HEK293 (cell line): ENCODE results near the gene KRTAP12-3.
A peak's percentile ranks its signal among the peaks of the same experiment; 100 is the strongest.

Source experiments
- CTCF ChIA-PET: fragments of 350-600 bp; formaldehyde crosslinking; extraction: SDS; loops from one replicate; lab custom pipeline; 2021; ENCODE audit warnings: antibody characterized with exemption; lab: Yijun Ruan, JAX
- POLR2A ChIA-PET: fragments of 300-600 bp; formaldehyde crosslinking; extraction: SDS; loops from one replicate; lab custom pipeline; 2020; ENCODE audit warnings: antibody characterized with exemption, inconsistent platforms; lab: Yijun Ruan, JAX
- H3K27ac ChIP-seq: fragments of 200-500 bp; sonication (Bioruptor generic); 2 replicates; pipeline ENCODE4 v1.5.1; 2014; ENCODE audit warnings: low read depth, low read length, control low read depth, inconsistent platforms; ENCODE audit errors: extremely low read depth
- H3K36me3 ChIP-seq, 2 experiments: fragments of 200-500 bp in 1 of 2; sonication (Bioruptor generic) in 1 of 2; 1 replicate in 1 of 2; 2 replicates in 1 of 2; pipeline ENCODE4 v1.5.1; 2014 to 2017; ENCODE audit warnings: inconsistent platforms in 2 of 2, low read length in 2 of 2; ENCODE audit not compliant: control insufficient read depth in 2 of 2, insufficient read depth in 1 of 2
- H3K4me1 ChIP-seq: fragments of 200-500 bp; sonication (Bioruptor generic); 2 replicates; pipeline ENCODE4 v1.5.1; 2014; ENCODE audit warnings: mild to moderate bottlenecking, low read length, inconsistent platforms; ENCODE audit not compliant: control insufficient read depth, insufficient read depth
- H3K4me3 ChIP-seq: 2 replicates; pipeline ENCODE4 v1.5.1; 2011; ENCODE audit warnings: low read depth, mild to moderate bottlenecking, control low read depth, low read length, moderate library complexity
- H3K9me3 ChIP-seq: fragments of 200-500 bp; sonication (Bioruptor generic); 2 replicates; pipeline ENCODE4 v1.5.1; 2014; ENCODE audit warnings: low read depth, low read length, inconsistent platforms; ENCODE audit not compliant: control insufficient read depth, insufficient read depth
- BCL11B ChIP-seq: fragments of 450-650 bp; formaldehyde crosslinking; IDR thresholded peaks from 2 replicates; pipeline ENCODE4 v1.5.1; 2016; ENCODE audit warnings: low read depth, missing biosample characterization, missing genetic modification characterization
- FEZF1 ChIP-seq: fragments of 450-650 bp; formaldehyde crosslinking; IDR thresholded peaks from 2 replicates; pipeline ENCODE4 v1.5.1; 2016; ENCODE audit warnings: missing biosample characterization, missing genetic modification characterization
- KLF16 ChIP-seq: fragments of 450-650 bp; formaldehyde crosslinking; IDR thresholded peaks from 2 replicates; pipeline ENCODE4 v1.5.1; 2017; ENCODE audit warnings: missing biosample characterization, missing genetic modification characterization
- KLF9 ChIP-seq: fragments of 450-650 bp; formaldehyde crosslinking; IDR thresholded peaks from 2 replicates; pipeline ENCODE4 v1.5.1; 2016; ENCODE audit warnings: missing biosample characterization, missing genetic modification characterization, low read depth
- SALL2 ChIP-seq: fragments of 450-650 bp; formaldehyde crosslinking; IDR thresholded peaks from 2 replicates; pipeline ENCODE4 v1.5.0; 2017; ENCODE audit warnings: missing biosample characterization, mild to moderate bottlenecking, missing genetic modification characterization, borderline replicate concordance
- SETDB1 ChIP-seq: IDR thresholded peaks from one replicate; pipeline ENCODE4 v1.6.1; 2017; ENCODE audit warnings: mild to moderate bottlenecking, low read length, moderate library complexity, mixed read lengths; ENCODE audit not compliant: insufficient read length
- ZBTB44 ChIP-seq: fragments of 450-650 bp; IDR thresholded peaks from 2 replicates; pipeline ENCODE4 v1.5.1; 2018; ENCODE audit warnings: missing biosample characterization, mild to moderate bottlenecking, missing genetic modification characterization
- ZFP69B ChIP-seq: fragments of 450-650 bp; formaldehyde crosslinking; IDR thresholded peaks from 2 replicates; pipeline ENCODE4 v1.5.1; 2016; ENCODE audit warnings: missing biosample characterization, missing genetic modification characterization
- ZNF10 ChIP-seq: fragments of 450-650 bp; formaldehyde crosslinking; IDR thresholded peaks from 2 replicates; pipeline ENCODE4 v1.5.1; 2017; ENCODE audit warnings: missing biosample characterization, missing genetic modification characterization
- ZNF202 ChIP-seq: fragments of 450-650 bp; formaldehyde crosslinking; IDR thresholded peaks from 2 replicates; pipeline ENCODE4 v1.5.1; 2016; ENCODE audit warnings: missing biosample characterization, missing genetic modification characterization, borderline replicate concordance
- ZNF221 ChIP-seq: fragments of 450-650 bp; formaldehyde crosslinking; IDR thresholded peaks from 2 replicates; pipeline ENCODE4 v1.5.1; 2017; ENCODE audit warnings: missing biosample characterization, missing genetic modification characterization, borderline replicate concordance
- ZNF26 ChIP-seq: fragments of 450-650 bp; formaldehyde crosslinking; IDR thresholded peaks from 2 replicates; pipeline ENCODE4 v1.5.1; 2016; ENCODE audit warnings: missing biosample characterization, missing genetic modification characterization
- ZNF274 ChIP-seq, 2 experiments: fragments of 200-500 bp in 1 of 2; fragments of 450-650 bp in 1 of 2; sonication (Bioruptor generic) in 1 of 2; formaldehyde crosslinking in 1 of 2; IDR thresholded peaks; 2 replicates each; pipeline versions ENCODE4 v1.5.1 to v1.6.1; 2014 to 2016; ENCODE audit warnings: borderline replicate concordance in 1 of 2, inconsistent platforms in 1 of 2, low read length in 1 of 2, missing biosample characterization in 1 of 2, missing genetic modification characterization in 1 of 2
- ZNF350 ChIP-seq: fragments of 450-650 bp; formaldehyde crosslinking; IDR thresholded peaks from 2 replicates; pipeline ENCODE4 v1.5.0; 2017; ENCODE audit warnings: missing biosample characterization, mild to moderate bottlenecking, missing genetic modification characterization
- ZNF404 ChIP-seq: fragments of 450-650 bp; formaldehyde crosslinking; IDR thresholded peaks from 2 replicates; pipeline ENCODE4 v1.5.1; 2017; ENCODE audit warnings: missing biosample characterization, missing genetic modification characterization
- ZNF513 ChIP-seq: fragments of 450-650 bp; IDR thresholded peaks from 2 replicates; pipeline ENCODE4 v1.5.1; 2018; ENCODE audit warnings: missing biosample characterization, missing genetic modification characterization
- ZNF521 ChIP-seq: fragments of 450-650 bp; formaldehyde crosslinking; IDR thresholded peaks from 2 replicates; pipeline ENCODE4 v1.5.1; 2017; ENCODE audit warnings: missing biosample characterization, mild to moderate bottlenecking, missing genetic modification characterization
- ZNF658 ChIP-seq: fragments of 450-650 bp; formaldehyde crosslinking; IDR thresholded peaks from 2 replicates; pipeline ENCODE4; 2016; ENCODE audit warnings: missing biosample characterization, missing genetic modification characterization
- ZNF670 ChIP-seq: fragments of 450-650 bp; formaldehyde crosslinking; IDR thresholded peaks from 2 replicates; pipeline ENCODE4 v1.5.1; 2016; ENCODE audit warnings: missing biosample characterization, missing genetic modification characterization, low read depth
- ZNF768 ChIP-seq: fragments of 450-650 bp; formaldehyde crosslinking; IDR thresholded peaks from 2 replicates; pipeline ENCODE4 v1.5.1; 2018; ENCODE audit warnings: missing biosample characterization, mild to moderate bottlenecking, missing genetic modification characterization
- TF ChIP-seq, protein P1 (sequence below): fragments of 450-650 bp; formaldehyde crosslinking; IDR thresholded peaks from 2 replicates; pipeline ENCODE4 v1.5.1; 2016; ENCODE audit warnings: missing biosample characterization, missing genetic modification characterization, low read depth

KRTAP12-3 gene

GRCh38 chr21:44670642-44671432 lies 13.1 kb downstream of the KRTAP12-3 start (continued):
- TF ChIP-seq ZNF513 (tag by site-specific recombination) (no peak), ZNF274 (IDR thresholded peaks at IDR 0.05; ENCODE audit: low read length) (no peak), ZNF274 (tag by site-specific recombination; IDR thresholded peaks at IDR 0.05; ENCODE audit: borderline replicate concordance) (no peak), ZNF221 (tag by site-specific recombination) (no peak), KLF9 (tag by site-specific recombination) (no peak), KLF16 (tag by site-specific recombination) (no peak), ZNF350 (no peak)
- TF ChIP-seq, all 188 proteins: peak for 0

- H3K36me3 ChIP-seq, result no peaks in the 10 kb centered on the region
- no peaks in the 10 kb centered on the region; the same call in 1 of the 2 replicates for H3K9me3 ChIP-seq
- H3K4me1 ChIP-seq, result no peaks in the 10 kb centered on the region
- H3K27ac ChIP-seq, result no peak overlapping the region
- no peak for TF ChIP-seq ZNF404 (tag by site-specific recombination)
- peak; percentile 59 for TF ChIP-seq SETDB1
- TF ChIP-seq, all 188 proteins: peak for 1
- H3K4me3 ChIP-seq, result no peak overlapping the region
- ChIA-PET CTCF (interaction anchor here (0.6 kb wide), 1 partner anchor 20 kb away, joined by 3 read pairs; no protein-coding TSS in a partner anchor), POLR2A (no interaction called here)
Observed at GRCh38 chr21:44671911-44672310, 14.2 kb downstream of the KRTAP12-3 start.

DNA sequence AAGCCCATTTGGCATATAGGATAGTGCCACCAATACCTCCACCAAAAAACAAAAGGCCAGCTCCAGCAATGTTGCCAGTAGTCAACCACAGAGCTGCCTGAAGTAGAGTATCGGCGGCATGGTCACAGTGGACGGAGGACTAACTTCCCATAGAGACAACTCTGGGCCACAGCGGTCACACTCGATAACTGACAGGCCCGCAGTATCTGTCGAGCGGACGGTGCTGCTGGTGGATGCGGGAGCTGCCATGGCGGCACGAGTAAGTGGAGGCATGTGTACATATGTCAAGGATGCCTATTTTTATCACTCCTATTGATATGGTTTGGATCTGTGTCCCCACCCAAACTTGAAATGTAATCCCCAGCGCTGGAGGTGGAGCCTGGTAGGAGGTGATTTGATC lies 20.1 kb downstream of the KRTAP12-3 start:
- no peak overlapping the region for H3K4me3 ChIP-seq
- no peak for TF ChIP-seq ZNF658 (tag by site-specific recombination)
- TF ChIP-seq ZNF768 (tag by site-specific recombination), result no peak
- TF ChIP-seq ZNF26 (tag by site-specific recombination), result no peak
- TF ChIP-seq ZNF202 (tag by site-specific recombination), result no peak
- TF ChIP-seq ZNF10 (tag by site-specific recombination), result no peak
- TF ChIP-seq ZNF670 (tag by site-specific recombination), result no peak
- no peak for TF ChIP-seq ZNF521 (tag by site-specific recombination)
- no peak for TF ChIP-seq SALL2 (tag by site-specific recombination)
- no peak for TF ChIP-seq FEZF1 (tag by site-specific recombination)
- no peak for TF ChIP-seq ZBTB44 (tag by site-specific recombination)
- no peak for TF ChIP-seq BCL11B (tag by site-specific recombination)
- no peak for TF ChIP-seq ZFP69B
- TF ChIP-seq, protein P1, sequence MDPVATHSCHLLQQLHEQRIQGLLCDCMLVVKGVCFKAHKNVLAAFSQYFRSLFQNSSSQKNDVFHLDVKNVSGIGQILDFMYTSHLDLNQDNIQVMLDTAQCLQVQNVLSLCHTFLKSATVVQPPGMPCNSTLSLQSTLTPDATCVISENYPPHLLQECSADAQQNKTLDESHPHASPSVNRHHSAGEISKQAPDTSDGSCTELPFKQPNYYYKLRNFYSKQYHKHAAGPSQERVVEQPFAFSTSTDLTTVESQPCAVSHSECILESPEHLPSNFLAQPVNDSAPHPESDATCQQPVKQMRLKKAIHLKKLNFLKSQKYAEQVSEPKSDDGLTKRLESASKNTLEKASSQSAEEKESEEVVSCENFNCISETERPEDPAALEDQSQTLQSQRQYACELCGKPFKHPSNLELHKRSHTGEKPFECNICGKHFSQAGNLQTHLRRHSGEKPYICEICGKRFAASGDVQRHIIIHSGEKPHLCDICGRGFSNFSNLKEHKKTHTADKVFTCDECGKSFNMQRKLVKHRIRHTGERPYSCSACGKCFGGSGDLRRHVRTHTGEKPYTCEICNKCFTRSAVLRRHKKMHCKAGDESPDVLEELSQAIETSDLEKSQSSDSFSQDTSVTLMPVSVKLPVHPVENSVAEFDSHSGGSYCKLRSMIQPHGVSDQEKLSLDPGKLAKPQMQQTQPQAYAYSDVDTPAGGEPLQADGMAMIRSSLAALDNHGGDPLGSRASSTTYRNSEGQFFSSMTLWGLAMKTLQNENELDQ (tag by site-specific recombination), result no peak
- TF ChIP-seq, all 188 proteins: peak for 0
- CTCF ChIA-PET, result no interaction called here
- no peaks in the 10 kb centered on the region for H3K4me1 ChIP-seq
- no peaks in the 10 kb centered on the region for H3K9me3 ChIP-seq
- H3K36me3 ChIP-seq, result no peaks in the 10 kb centered on the region
- no peak overlapping the region for H3K27ac ChIP-seq
- POLR2A ChIA-PET, result no interaction called here
